Right lobe of liver (tissue), 4 donors: ENCODE data around the gene HPX.

Experiments
- POLR2A ChIP-seq: fragments of 450-650 bp; IDR thresholded peaks from one replicate; pipeline ENCODE4 v1.6.1; 2017; ENCODE audit warnings: antibody characterized with exemption, mild to moderate bottlenecking
- TF ChIP-seq, protein P1 (sequence below), 4 donors: fragments of 200-600 bp in 3 of 4; fragments of 450-650 bp in 1 of 4; IDR thresholded peaks; one replicate each; pipeline versions ENCODE4 v1.5.1 to v1.8.0; 2016 to 2022; ENCODE audit warnings: antibody characterized with exemption in 4 of 4, mild to moderate bottlenecking in 2 of 4
- donor health status: DM: no; HTN: no; CAD: no.
- donor health status: DM: no; HTN: no; CAD: no.
- donor health status: DM: no; HTN: yes; CAD: no.

DNA sequence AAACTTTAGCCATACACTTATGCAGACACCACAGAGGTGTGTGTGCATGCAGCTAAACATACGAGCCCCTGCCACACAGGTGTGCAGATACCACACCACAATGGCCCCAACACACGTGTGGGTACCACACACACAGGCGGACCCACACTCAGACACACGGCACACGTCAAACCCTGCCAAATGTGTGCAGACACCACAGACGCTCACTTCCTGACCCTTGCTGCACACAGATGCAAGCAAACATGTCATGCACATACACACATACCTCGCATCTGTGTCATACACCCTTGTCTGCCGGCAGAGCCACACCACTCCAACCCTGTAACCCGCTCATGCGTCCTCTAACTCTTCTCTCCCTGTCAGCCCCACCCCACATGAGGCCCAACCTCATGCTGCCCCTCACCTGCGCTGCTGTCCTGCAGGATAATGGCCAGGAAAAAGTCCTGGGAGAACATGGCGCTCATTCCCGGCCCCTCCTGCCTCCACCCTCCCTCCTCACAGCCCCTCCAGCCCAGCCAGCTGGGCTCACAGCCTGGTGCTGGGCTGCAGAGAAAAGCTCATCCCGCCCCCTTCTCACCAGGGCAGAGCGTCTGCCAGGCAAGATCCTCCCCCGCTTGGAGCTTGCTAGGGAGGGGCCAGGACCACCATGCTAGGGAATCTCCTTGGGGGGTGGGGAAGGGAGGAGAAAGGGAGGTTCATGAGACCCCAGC is 36.3 kb downstream of the HPX start:
- TF ChIP-seq, protein P1, sequence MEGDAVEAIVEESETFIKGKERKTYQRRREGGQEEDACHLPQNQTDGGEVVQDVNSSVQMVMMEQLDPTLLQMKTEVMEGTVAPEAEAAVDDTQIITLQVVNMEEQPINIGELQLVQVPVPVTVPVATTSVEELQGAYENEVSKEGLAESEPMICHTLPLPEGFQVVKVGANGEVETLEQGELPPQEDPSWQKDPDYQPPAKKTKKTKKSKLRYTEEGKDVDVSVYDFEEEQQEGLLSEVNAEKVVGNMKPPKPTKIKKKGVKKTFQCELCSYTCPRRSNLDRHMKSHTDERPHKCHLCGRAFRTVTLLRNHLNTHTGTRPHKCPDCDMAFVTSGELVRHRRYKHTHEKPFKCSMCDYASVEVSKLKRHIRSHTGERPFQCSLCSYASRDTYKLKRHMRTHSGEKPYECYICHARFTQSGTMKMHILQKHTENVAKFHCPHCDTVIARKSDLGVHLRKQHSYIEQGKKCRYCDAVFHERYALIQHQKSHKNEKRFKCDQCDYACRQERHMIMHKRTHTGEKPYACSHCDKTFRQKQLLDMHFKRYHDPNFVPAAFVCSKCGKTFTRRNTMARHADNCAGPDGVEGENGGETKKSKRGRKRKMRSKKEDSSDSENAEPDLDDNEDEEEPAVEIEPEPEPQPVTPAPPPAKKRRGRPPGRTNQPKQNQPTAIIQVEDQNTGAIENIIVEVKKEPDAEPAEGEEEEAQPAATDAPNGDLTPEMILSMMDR (IDR thresholded peaks at IDR 0.05) = no peak
- no peak for TF ChIP-seq POLR2A
